Thoracic aorta (tissue), 2 donors: ENCODE data around the gene RGS12. TPM values are rescaled to one million over a fixed set of nuclear protein-coding genes. Genes with fewer than 3 reads are reported as not detected.
"Not testable (repeated sequence)": the region's sequence is repeated elsewhere in the genome, so short reads cannot be mapped to it uniquely, and the experiment has no call there.

Experiments
- ATAC-seq: fragments of 150-250 bp; one replicate; pipeline ENCODE4 v1.8.0; 2017; ENCODE audit warnings: low read depth; ENCODE audit not compliant: insufficient number of reproducible peaks, low FRiP score
- DNase-seq: peaks from one replicate; pipeline ENCODE4 v3.0.0-alpha.2; 2020; ENCODE audit warnings: low spot score
- H3K27ac ChIP-seq, 2 donors: fragments of 200-600 bp; sonication (generic); 1 replicate in 1 of 2; 2 replicates in 1 of 2; pipeline ENCODE4 v1.5.1; 2016; ENCODE audit warnings: mild to moderate bottlenecking in 2 of 2, moderate library complexity in 2 of 2
- H3K27me3 ChIP-seq: fragments of 200-600 bp; sonication (generic); replicated peaks from 2 replicates; pipeline ENCODE4 v1.6.0; 2016; ENCODE audit warnings: mild to moderate bottlenecking; ENCODE audit not compliant: insufficient read depth
- H3K36me3 ChIP-seq: fragments of 200-600 bp; sonication (generic); one replicate; pipeline ENCODE4 v1.5.1; 2016
- H3K4me1 ChIP-seq, 2 donors: fragments of 200-600 bp; sonication (generic); 1 replicate in 1 of 2; 2 replicates in 1 of 2; pipeline versions ENCODE4 v1.5.1 to v1.6.0; 2016; ENCODE audit warnings: low read depth in 2 of 2, mild to moderate bottlenecking in 1 of 2; ENCODE audit not compliant: control insufficient read depth in 1 of 2
- H3K4me3 ChIP-seq: fragments of 200-600 bp; sonication (generic); 2 replicates; pipeline ENCODE4 v1.5.1; 2016; ENCODE audit warnings: mild to moderate bottlenecking
- H3K9me3 ChIP-seq: fragments of 200-600 bp; sonication (generic); 2 replicates; pipeline ENCODE4 v1.5.1; 2016
- CTCF ChIP-seq: fragments of 200-600 bp; sonication (generic); IDR thresholded peaks from one replicate; pipeline ENCODE4 v1.5.1; 2019; ENCODE audit warnings: antibody characterized with exemption
- total RNA-seq, 2 donors: library from RNA; depleted of rRNA; stranded (reverse); fragments of >200 nt; gene quantifications; one replicate each; pipeline versions ENCODE4 v1.1.0 to v1.2.3, GENCODE V29; 2016

RGS12 gene
- total RNA-seq, 2 donors from 2014 or later, result 13.5 to 43.6 TPM

GRCh38 chr4:3296651-3297050, 3.8 kb downstream of the RGS12 start:
- Histone ChIP-seq H3K36me3 (no peaks in the 10 kb centered on the region), H3K4me3 (no peak overlapping the region), H3K27me3 (no peaks in the 10 kb centered on the region), H3K9me3 (no peaks in the 10 kb centered on the region), H3K4me1 (peaks cover 1 to 2% of the 10 kb centered on the region in 2 donors), H3K27ac (no peak overlapping the region)
- TF ChIP-seq CTCF, result no peak
- no peak for ATAC-seq
- no peak for DNase-seq

GRCh38 chr4:3297066-3297859, 4.4 kb downstream of the RGS12 start:
- ATAC-seq (no peak), DNase-seq (no peak)
- TF ChIP-seq CTCF, result no peak
- H3K9me3 ChIP-seq, result no peaks in the 10 kb centered on the region
- no peaks in the 10 kb centered on the region for H3K36me3 ChIP-seq
- H3K27ac ChIP-seq, result no peak overlapping the region
- H3K4me3 ChIP-seq, result no peak overlapping the region
- no peaks in the 10 kb centered on the region for H3K4me1 ChIP-seq
- no peaks in the 10 kb centered on the region for H3K27me3 ChIP-seq

- no peak for TF ChIP-seq CTCF
- DNase-seq, result no peak
- ATAC-seq, result no peak
- H3K4me1 ChIP-seq, result peaks cover 0 to under 1% of the 10 kb centered on the region in 2 donors
- H3K36me3 ChIP-seq, result no peaks in the 10 kb centered on the region
- no peak overlapping the region for H3K27ac ChIP-seq
- no peaks in the 10 kb centered on the region for H3K9me3 ChIP-seq
- H3K27me3 ChIP-seq, result no peaks in the 10 kb centered on the region
- no peak overlapping the region for H3K4me3 ChIP-seq
Observed at GRCh38 chr4:3299122-3299975, 6.5 kb downstream of the RGS12 start.

GRCh38 chr4:3299976-3300671, 7.3 kb downstream of the RGS12 start:
- Histone ChIP-seq H3K4me1 (peaks cover 0 to 9% of the 10 kb centered on the region in 2 donors), H3K9me3 (no peaks in the 10 kb centered on the region), H3K27ac (no peak overlapping the region), H3K4me3 (no peak overlapping the region), H3K27me3 (no peaks in the 10 kb centered on the region), H3K36me3 (no peaks in the 10 kb centered on the region)
- DNase-seq (no peak), ATAC-seq (no peak)
- TF ChIP-seq CTCF, result no peak

- H3K4me1 ChIP-seq, result peaks cover 0 to 15% of the 10 kb centered on the region in 2 donors
- H3K27ac ChIP-seq, DNase-seq: not testable (repeated sequence)
Observed at GRCh38 chr4:3300882-3301281, 8.1 kb downstream of the RGS12 start.

More at GRCh38 chr4:3300882-3301281, 8.1 kb downstream of the RGS12 start:
- H3K4me3 ChIP-seq, H3K36me3 ChIP-seq, ATAC-seq, H3K9me3 ChIP-seq, H3K27me3 ChIP-seq: not testable (repeated sequence)
